HepG2 (cell line): ENCODE results near the gene AGAP1.

Source experiments
- CBX5 ChIP-seq: sonication (generic); formaldehyde crosslinking; IDR thresholded peaks from 2 replicates; pipeline ENCODE4 v1.4.0; 2020; ENCODE audit warnings: missing genetic modification reagents, borderline replicate concordance
- CTCF ChIP-seq: sonication (generic); formaldehyde crosslinking; IDR thresholded peaks from 2 replicates; pipeline ENCODE4 v1.5.0; 2020; ENCODE audit warnings: mild to moderate bottlenecking, missing genetic modification reagents, moderate library complexity
- ERF ChIP-seq: IDR thresholded peaks from 2 replicates; pipeline ENCODE4 v1.6.1; 2018; ENCODE audit warnings: missing biosample characterization, missing genetic modification reagents
- FOSL2 ChIP-seq: sonication (generic); formaldehyde crosslinking; IDR thresholded peaks from 2 replicates; pipeline ENCODE4 v1.4.0; 2020; ENCODE audit warnings: missing genetic modification reagents
- HOXA9 ChIP-seq: sonication (generic); formaldehyde crosslinking; IDR thresholded peaks from 2 replicates; pipeline ENCODE4 v1.8.1; 2022; ENCODE audit warnings: missing genetic modification reagents, mild to moderate bottlenecking, moderate library complexity, borderline replicate concordance
- JARID2 ChIP-seq: sonication (generic); formaldehyde crosslinking; IDR thresholded peaks from 2 replicates; pipeline ENCODE4 v1.8.1; 2023; ENCODE audit warnings: missing genetic modification reagents, inconsistent platforms; ENCODE audit not compliant: insufficient replicate concordance
- KLF15 ChIP-seq: sonication (generic); formaldehyde crosslinking; IDR thresholded peaks from 2 replicates; pipeline ENCODE4 v1.8.1; 2023; ENCODE audit warnings: borderline replicate concordance, mild to moderate bottlenecking, inconsistent platforms, missing genetic modification reagents, mixed read lengths
- MAF1 ChIP-seq: sonication (generic); formaldehyde crosslinking; IDR thresholded peaks from 2 replicates; pipeline ENCODE4 v1.5.0; 2020; ENCODE audit warnings: missing genetic modification reagents, borderline replicate concordance
- SP1 ChIP-seq, 2 experiments: fragments of 450-650 bp in 1 of 2; sonication (generic) in 1 of 2; formaldehyde crosslinking in 1 of 2; IDR thresholded peaks; 2 replicates each; pipeline versions ENCODE4 v1.4.0 to v1.6.1; 2016 to 2020; ENCODE audit warnings: missing genetic modification reagents in 1 of 2
- TAF1 ChIP-seq: sonication (generic); formaldehyde crosslinking; IDR thresholded peaks from 2 replicates; pipeline ENCODE4 v1.4.0; 2020; ENCODE audit warnings: missing genetic modification reagents
- ZFP91 ChIP-seq: sonication (generic); formaldehyde crosslinking; IDR thresholded peaks from 2 replicates; pipeline ENCODE4 v1.9.0; 2022; ENCODE audit warnings: missing genetic modification reagents, mild to moderate bottlenecking, borderline replicate concordance
- ZNF367 ChIP-seq: sonication (generic); formaldehyde crosslinking; IDR thresholded peaks from 2 replicates; pipeline ENCODE4 v1.4.0; 2020; ENCODE audit warnings: missing genetic modification reagents, borderline replicate concordance
- ZNF691 ChIP-seq: sonication (generic); formaldehyde crosslinking; IDR thresholded peaks from 2 replicates; pipeline ENCODE4 v1.4.0; 2020; ENCODE audit warnings: missing genetic modification reagents, low read depth, mild to moderate bottlenecking, borderline replicate concordance

GRCh38 chr2:235533616-235534385, 40.0 kb downstream of the AGAP1 start:
- TF ChIP-seq FOSL2 (CRISPR knock-in tag) (no peak), KLF15 (CRISPR knock-in tag) (no peak), ZNF367 (no peak), TAF1 (no peak), JARID2 (CRISPR knock-in tag) (no peak), MAF1 (CRISPR knock-in tag) (no peak), SP1 (IDR thresholded peaks at IDR 0.05) (no peak), SP1 (CRISPR knock-in tag; IDR thresholded peaks at IDR 0.05) (no peak), ERF (CRISPR knock-in tag) (no peak), CBX5 (CRISPR knock-in tag) (no peak), ZNF691 (CRISPR knock-in tag) (no peak), ZFP91 (CRISPR knock-in tag) (no peak), HOXA9 (CRISPR knock-in tag) (no peak), CTCF (CRISPR knock-in tag) (no peak)
